IPS-11a (cell line): ENCODE data around the gene SPG21.
"Not testable (repeated sequence)": the region's sequence is repeated elsewhere in the genome, so short reads cannot be mapped to it uniquely, and the experiment has no call there.

Source experiments
- H3K4me3 ChIP-seq: one replicate; pipeline ENCODE4 v1.5.1; 2013; ENCODE audit warnings: low read depth, low read length, control low read depth

Gene SPG21

GRCh38 chr15:64989416-64990167 lies at the start of gene SPG21:
Gene SPG21 (minus strand): TSS chr15:64989914. CDS start chr15:64983569, 6,345 bp downstream.
- peak within 1 kb of the TSS; percentile 89 for H3K4me3 ChIP-seq

GRCh38 chr15:65038836-65039235 lies 49.1 kb upstream of the SPG21 start:
- no peak overlapping the region for H3K4me3 ChIP-seq

- no peak overlapping the region for H3K4me3 ChIP-seq
Measured at GRCh38 chr15:65038428-65038827, 48.7 kb upstream of the SPG21 start.

GRCh38 chr15:65037309-65037708 lies 47.6 kb upstream of the SPG21 start:
- H3K4me3 ChIP-seq, result no peak overlapping the region

GRCh38 chr15:65034719-65035118 lies 45.0 kb upstream of the SPG21 start:
- no peak overlapping the region for H3K4me3 ChIP-seq

GRCh38 chr15:65033659-65034269 lies 44.0 kb upstream of the SPG21 start:
- no peak overlapping the region for H3K4me3 ChIP-seq

- H3K4me3 ChIP-seq, result no peak overlapping the region
Measured at GRCh38 chr15:65032801-65033537, 43.3 kb upstream of the SPG21 start.

GRCh38 chr15:65029736-65030208 lies 40.1 kb upstream of the SPG21 start:
- no peak overlapping the region for H3K4me3 ChIP-seq

GRCh38 chr15:65028921-65029735 lies 39.4 kb upstream of the SPG21 start, which contains the start of gene MTFMT:
Gene MTFMT (minus strand): TSS chr15:65029639. CDS start chr15:65029613, 26 bp downstream.
- H3K4me3 ChIP-seq, result peak within 1 kb of the TSS; percentile 87

- H3K4me3 ChIP-seq, result peak overlapping the region; percentile 87
Measured at GRCh38 chr15:65028338-65028737, 38.6 kb upstream of the SPG21 start.

- H3K4me3 ChIP-seq, result no peak overlapping the region
Measured at GRCh38 chr15:65027593-65027992, 37.9 kb upstream of the SPG21 start.

GRCh38 chr15:65026756-65027155 lies 37.0 kb upstream of the SPG21 start:
- no peak overlapping the region for H3K4me3 ChIP-seq

GRCh38 chr15:65021488-65021887 lies 31.8 kb upstream of the SPG21 start:
- H3K4me3 ChIP-seq, result no peak overlapping the region

- no peak overlapping the region for H3K4me3 ChIP-seq
Measured at GRCh38 chr15:65020419-65020818, 30.7 kb upstream of the SPG21 start.

GRCh38 chr15:65011198-65011597 lies 21.5 kb upstream of the SPG21 start:
- not testable (repeated sequence) for H3K4me3 ChIP-seq

GRCh38 chr15:65008983-65009382 lies 19.3 kb upstream of the SPG21 start:
- H3K4me3 ChIP-seq, result no peak overlapping the region

- H3K4me3 ChIP-seq, result no peak overlapping the region
Measured at GRCh38 chr15:65006876-65007275, 17.2 kb upstream of the SPG21 start.

GRCh38 chr15:65004993-65005392 lies 15.3 kb upstream of the SPG21 start:
- no peak overlapping the region for H3K4me3 ChIP-seq

GRCh38 chr15:64997745-64998375 lies 8.1 kb upstream of the SPG21 start:
- no peak overlapping the region for H3K4me3 ChIP-seq

GRCh38 chr15:64997066-64997465 lies 7.4 kb upstream of the SPG21 start:
- no peak overlapping the region for H3K4me3 ChIP-seq
